ENCODE measurements around the gene MAP7D2. TPM values are rescaled to one million over a fixed set of nuclear protein-coding genes. Genes with fewer than 3 reads are reported as not detected.

MAP7D2 gene
- total RNA-seq, 1 donor from 2014 or later, result 32.8 TPM

DNA sequence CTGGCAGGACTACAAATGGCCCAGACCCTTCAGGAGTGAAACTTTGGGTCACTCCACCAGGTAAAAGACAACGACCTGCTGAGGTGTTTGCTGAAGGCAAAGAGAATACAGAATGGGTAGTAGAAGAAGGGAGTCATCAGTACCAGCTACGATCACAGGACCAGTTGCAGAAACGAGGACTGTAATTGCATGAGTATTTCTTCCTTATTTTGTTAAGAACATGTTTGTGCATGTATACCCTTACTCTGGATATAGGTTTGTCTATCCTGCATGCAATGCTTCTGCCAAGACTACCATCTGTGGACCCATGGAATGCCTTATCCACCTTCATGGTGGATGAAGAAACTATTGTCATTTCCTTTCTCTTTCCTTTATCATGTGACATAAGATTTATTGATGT is 77.7 kb downstream of the MAP7D2 start:
- DNase-seq (ENCODE audit: low read depth), result no peak

DNA sequence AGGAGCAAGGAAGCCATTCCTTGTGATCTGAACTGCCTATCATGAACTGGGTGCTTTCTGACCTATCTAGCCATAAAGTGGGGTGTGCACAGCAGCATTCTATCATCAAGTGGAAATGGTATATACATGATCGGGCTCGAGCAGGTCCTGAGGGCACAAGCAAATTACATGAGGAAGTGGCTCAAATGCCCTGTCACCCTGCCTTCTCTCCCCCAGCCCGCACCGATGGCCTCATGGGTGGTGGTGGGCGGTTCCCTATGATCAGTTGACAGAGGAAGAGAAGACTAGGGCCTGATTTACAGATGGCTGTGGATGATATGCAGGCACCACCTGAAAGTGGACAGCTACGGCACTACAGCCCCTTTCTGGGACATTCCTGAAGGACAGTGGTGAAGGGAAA is 79.5 kb downstream of the MAP7D2 start:
- no peak for DNase-seq (ENCODE audit: low read depth)

DNA sequence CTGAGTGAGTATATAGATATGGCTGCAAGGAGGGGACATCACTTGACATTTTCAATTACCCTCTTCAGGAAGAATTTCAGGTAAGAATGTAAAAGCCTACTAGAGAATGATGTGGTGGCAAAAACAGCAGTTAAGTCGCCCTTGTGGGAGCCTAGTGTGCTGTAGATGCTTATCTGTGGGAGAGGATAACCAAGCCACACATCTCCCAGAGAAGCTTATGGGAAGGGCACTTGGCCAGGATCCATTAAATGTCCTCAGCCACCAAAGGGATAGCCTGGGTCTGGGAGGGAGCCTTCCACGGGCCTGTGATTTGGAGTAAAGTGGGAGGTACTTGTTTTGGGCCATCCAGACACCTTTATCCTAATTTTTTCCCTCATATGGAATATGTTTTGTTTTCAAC is 84.5 kb downstream of the MAP7D2 start:
- DNase-seq (ENCODE audit: low read depth), result no peak

DNA sequence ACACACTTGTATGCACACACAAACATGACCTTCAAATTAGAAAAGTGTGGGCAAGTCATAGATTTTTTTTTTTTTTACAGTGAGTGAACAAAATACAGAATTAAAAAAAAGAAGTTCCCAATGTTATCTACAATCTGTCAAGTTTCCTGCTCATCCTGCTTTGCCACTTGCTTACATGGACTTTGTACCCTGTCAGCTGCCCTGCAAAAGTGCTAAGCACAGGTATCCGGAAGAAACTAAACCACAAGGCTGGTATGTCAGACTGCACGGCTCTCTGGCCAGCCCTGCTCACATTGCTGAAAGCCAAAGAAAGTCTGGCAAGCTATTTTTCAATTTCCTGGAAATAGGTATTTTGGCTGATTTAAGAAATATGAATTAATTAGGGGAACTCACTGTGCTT is 87.0 kb downstream of the MAP7D2 start:
- peak; percentile 72 for DNase-seq (ENCODE audit: low read depth)

- no peak for DNase-seq (ENCODE audit: low read depth)
These were observed 88.1 kb downstream of the MAP7D2 start for GRCh38 chrX:20028588-20028987.

DNA sequence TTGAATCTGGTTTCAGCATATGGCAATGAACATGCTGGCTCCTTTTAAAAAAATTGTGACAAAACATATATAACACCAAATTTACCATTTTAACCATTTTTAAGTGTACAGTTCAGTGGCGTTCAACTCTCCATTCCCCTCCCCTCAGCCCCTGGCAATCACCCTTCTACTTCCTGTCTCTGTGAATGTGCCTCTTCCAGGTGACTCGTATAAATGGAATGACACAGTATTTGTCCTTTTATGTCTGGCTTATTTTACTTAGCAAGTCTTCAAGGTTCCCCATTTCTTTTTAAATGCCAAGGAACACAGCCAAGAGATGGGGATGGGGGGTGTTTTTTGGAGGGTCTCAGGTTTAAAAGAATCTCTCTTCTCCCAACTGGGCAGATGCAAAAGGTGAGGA is 90.4 kb downstream of the MAP7D2 start:
- peak; percentile 78 for DNase-seq (ENCODE audit: low read depth)

DNA sequence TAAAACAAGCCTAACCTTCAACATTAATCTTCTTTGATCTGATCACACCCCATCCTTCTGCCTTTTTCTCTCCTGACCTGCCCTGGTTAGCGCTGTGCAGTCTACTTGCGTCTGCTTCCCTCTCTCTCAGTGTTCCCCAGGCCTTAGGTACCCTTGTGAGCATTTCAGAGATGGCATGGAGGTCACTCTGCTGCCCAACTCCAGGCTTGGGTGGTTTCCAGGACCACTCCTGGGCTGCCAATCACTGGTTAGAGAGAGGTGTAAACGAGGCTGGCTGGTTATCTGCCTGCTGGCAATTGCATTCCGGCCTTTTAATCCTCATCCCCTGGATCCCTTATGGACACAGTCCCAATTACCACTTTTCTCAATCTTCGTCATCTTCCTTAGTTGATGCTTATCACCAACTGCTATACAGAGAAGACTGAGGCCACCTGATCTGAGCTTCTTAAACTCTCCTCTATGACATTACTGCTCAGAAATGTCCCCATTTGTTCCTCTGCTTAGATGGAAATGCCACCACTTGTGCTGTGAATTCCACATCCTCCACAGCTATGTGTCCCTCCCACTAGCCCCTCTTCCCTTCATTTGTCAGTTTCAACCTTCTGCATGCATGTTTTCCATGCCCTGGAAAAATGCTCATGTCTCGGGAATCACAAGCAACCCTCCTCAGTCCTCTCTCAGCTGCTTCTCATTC is 96.9 kb downstream of the MAP7D2 start:
- no peak for DNase-seq (ENCODE audit: low read depth)

- DNase-seq (ENCODE audit: low read depth), result no peak
These were observed 100.1 kb downstream of the MAP7D2 start for GRCh38 chrX:20016616-20016945.

DNA sequence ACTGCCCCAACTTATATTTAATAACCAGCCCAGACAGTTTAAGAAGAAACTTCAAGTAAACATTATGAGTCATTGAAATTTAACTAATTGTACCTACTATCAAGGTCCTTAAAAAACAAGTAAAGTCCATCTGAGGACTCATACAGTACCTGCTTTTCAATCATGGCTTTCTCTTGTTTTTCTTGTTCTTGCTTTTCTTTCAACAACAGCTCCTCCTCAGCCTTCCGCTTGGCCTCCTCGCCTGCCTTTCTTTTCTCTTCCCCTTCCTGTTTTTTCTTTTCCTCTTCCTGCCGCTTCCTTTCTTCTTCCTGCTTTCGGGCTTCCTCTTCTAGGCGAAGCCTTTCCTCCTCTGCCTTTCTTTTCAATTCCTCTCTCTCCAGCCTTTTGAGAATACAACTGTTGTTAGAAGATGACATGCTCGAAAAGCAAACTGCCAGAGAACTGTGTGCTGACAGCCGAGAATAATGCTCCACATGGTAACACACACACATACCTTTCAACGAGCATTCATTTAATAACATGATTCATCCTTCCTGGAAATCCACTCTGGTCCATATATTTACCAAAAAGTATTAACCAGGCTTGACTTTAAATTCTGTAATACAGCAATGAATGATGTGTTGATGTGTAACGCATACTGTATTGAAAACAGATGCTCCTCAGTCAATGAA is 100.6 kb downstream of the MAP7D2 start:
- DNase-seq (ENCODE audit: low read depth), result no peak

DNA sequence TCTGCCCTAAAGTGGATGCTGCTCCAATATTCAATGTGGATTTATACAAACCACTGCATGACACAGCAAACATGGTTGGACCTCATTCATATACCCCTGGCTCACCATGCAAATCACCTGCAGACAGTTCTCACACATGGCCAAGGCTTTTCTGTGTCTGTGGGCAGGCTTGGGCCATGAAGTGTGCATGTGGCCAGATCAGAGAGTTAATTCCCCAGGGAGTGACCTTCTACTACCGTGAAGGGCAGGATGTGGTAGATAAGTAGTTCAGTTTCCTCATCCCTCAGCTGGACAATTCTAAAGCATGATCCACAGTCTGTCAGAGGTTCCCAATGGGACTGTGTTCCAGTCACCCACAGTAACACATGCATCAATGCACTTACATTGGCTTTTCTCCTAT is 101.3 kb downstream of the MAP7D2 start:
- no peak for DNase-seq (ENCODE audit: low read depth)

- DNase-seq (ENCODE audit: low read depth), result no peak
These were observed 105.1 kb downstream of the MAP7D2 start for GRCh38 chrX:20011608-20012007.

GRCh38 chrX:20007962-20008622 is 108.6 kb downstream of the MAP7D2 start:
- DNase-seq (ENCODE audit: low read depth), result no peak

DNA sequence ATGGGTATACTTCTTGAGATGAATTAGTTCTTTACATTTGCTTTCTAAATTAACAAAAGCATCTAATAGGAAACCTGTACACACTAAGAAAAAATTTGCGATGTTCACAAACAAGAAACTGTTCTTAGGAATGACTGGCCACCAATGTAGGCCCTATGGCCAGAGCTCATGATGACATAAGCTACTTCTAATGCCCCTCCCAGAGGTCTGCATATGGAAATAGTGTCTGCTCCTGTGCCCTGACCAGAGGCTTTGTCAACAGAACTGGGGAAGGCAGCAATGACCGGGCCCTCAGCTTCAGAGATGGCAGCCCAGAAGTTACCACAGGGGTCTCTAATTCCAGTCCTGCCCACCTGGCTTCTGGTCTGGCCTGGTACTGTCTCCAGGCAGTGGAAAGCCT is 110.8 kb downstream of the MAP7D2 start:
- DNase-seq (ENCODE audit: low read depth), result no peak

DNA sequence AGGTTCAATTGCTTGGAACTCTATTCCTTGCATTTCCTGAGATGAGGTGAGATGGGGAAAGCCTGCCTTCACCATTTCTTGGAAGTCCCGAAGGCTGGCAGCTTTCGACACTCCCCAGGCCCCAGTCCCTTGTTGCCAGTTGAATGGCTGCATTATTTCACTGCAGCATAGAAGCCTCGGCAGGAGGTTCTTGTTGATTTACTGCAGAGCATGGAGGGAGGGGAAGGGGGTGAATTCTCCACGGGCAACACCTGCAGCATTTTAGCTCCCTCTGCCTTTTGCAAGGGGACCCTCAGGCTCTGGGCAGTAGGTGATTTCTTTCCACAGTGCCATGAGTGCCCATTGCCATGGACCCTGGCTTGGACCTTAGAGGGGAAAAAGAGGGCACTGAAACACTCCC is 115.1 kb downstream of the MAP7D2 start:
- peak; percentile 4 for DNase-seq (ENCODE audit: low read depth)

- DNase-seq (ENCODE audit: low read depth), result no peak
These were observed 125.4 kb downstream of the MAP7D2 start for GRCh38 chrX:19991350-19991718.

- DNase-seq (ENCODE audit: low read depth), result peak; percentile 52
These were observed 126.0 kb downstream of the MAP7D2 start, which contains the start of gene BCLAF3 for GRCh38 chrX:19990556-19991349. Gene BCLAF3 (minus strand): TSS chrX:19991061. CDS start chrX:19970264, 20,797 bp downstream.

DNA sequence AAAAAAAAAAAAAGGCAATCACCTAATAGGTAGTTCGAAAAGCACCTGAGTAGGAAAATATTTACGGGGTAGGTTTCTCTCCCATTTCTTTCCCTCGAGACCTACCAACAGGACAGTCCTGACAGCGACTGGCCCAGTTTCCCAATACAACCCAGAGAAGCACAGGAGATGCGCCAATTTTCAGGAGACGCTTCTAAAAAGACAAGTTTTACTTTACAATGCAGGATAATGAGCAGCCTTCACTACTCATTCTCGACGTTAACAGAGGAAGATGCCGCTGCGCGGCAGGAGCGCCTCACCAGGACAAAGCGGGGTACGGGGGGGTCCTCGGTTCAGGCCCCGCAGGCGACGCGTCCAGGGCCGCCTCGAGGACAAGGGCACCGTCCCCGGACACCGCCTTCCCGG is 126.6 kb downstream of the MAP7D2 start:
- no peak for DNase-seq (ENCODE audit: low read depth)

DNA sequence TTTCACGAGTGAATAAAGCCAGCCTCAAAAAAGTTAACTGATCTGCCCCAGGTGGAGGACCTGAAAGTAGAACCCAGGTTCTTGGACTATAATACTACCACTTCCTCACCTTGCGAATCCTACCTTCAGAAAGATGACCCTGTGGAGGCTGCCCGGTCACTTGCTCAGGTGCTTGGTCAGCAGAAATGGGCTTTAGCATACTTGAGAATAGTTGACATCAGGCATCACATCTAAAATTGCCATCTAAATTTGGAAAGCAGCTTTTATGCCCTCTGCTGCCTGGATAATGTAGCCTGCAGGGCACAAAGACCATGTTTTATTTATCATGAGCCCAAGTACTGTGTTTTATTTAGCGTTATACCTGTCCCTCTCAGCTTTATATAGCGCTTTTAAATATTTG is 128.9 kb downstream of the MAP7D2 start:
- no peak for DNase-seq (ENCODE audit: low read depth)

- DNase-seq (ENCODE audit: low read depth), result peak; percentile 75
These were observed 130.2 kb downstream of the MAP7D2 start for GRCh38 chrX:19986531-19986930.

DNA sequence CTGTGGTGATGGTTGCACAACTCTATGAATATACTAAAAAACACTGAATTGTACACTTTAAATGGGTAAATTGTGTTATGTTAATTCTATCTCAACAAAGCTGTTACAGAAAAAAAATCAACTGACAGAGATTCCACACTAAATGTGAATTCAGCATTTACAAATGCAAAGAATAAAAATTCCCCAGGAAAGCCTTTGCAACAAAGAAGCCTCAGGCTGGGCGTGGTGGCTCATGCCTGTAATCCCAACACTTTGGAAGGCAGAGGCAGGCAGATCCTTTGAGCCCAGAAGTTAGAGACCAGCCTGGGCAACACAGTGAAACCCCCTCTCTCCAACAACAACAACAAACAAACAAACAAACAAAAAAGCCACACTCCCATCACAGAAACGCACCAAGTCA is 134.8 kb downstream of the MAP7D2 start:
- DNase-seq (ENCODE audit: low read depth), result no peak

DNA sequence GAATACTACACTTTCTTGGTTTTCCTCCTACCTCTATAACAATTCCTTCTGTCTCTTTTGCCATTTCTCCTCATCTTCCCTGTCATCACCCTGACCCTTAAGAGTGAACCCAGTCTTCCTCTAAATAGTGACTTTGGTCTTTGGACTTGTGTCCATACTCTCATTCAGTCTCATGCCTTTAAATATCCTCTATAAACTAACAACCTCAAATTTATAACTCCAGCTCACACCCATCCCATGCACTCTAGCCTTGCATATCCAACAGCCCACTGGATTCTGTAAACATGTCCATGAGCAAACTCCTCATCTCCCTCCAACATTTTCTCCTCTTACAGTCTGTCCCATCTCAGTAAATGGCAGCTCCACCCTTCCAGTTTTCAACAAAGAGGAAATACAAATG is 140.9 kb downstream of the MAP7D2 start:
- no peak for DNase-seq (ENCODE audit: low read depth)

- no peak for DNase-seq (ENCODE audit: low read depth)
These were observed 143.7 kb downstream of the MAP7D2 start for GRCh38 chrX:19972984-19973383.

All from renal cortical epithelial cell (primary cell).